ENCODE data around the gene CAPN11. TPM values are rescaled to one million over a fixed set of nuclear protein-coding genes. Genes with fewer than 3 reads are reported as not detected.
A peak's percentile ranks its signal among the peaks of the same experiment; 100 is the strongest.

Gene CAPN11
- total and polyA plus RNA-seq, 4 experiments from 2014 or later, result not detected

- Histone ChIP-seq H3K9me3 (ENCODE audit: control insufficient read depth in 1 of 2, low read length in 2 of 2) (no peaks in the 10 kb centered on the region), H3K27me3 (ENCODE audit: insufficient read depth, low read length) (no peaks in the 10 kb centered on the region), H3K27ac (ENCODE audit: low read depth, low read length) (no peak overlapping the region), H3K36me3 (ENCODE audit: insufficient read depth, low read length) (peaks cover 13% of the 10 kb centered on the region), H3K4me3 (ENCODE audit: low read length in 2 of 2) (no peak overlapping the region), H3K4me1 (ENCODE audit: insufficient read depth, low read length) (peaks cover 16% of the 10 kb centered on the region)
- Mint-ChIP-seq H3K27me3 (peaks cover 0 to 2% of the 10 kb centered on the region in 2 donors), H3K27ac (no peak overlapping the region), H3K4me3 (no peak overlapping the region), H3K36me3 (peaks cover 8 to 18% of the 10 kb centered on the region in 2 donors), H3K4me1 (peaks cover 5 to 12% (median 9%) of the 10 kb centered on the region in 4 donors), H3K9me3 (no peaks in the 10 kb centered on the region)
- intact Hi-C loops (cut with micrococcal nuclease), result no loop called here
- DNase-seq, result no peak
- CTCF ChIA-PET (ENCODE audit: partially characterized antibody), result interaction anchor here (1.3 to 3.9 kb wide), 2 partner anchors 31 to 55 kb away, joined by 3 to 47 read pairs; no protein-coding TSS in a partner anchor
- POLR2A ChIA-PET (ENCODE audit: partially characterized antibody), result no interaction called here
Measured at GRCh38 chr6:44152533-44152932, 6.1 kb upstream of the CAPN11 start.

GRCh38 chr6:44154067-44154466 is 4.6 kb upstream of the CAPN11 start:
- Histone ChIP-seq H3K36me3 (ENCODE audit: insufficient read depth, low read length) (peaks cover under 1% of the 10 kb centered on the region), H3K4me1 (ENCODE audit: insufficient read depth, low read length) (peaks cover 16% of the 10 kb centered on the region), H3K27ac (ENCODE audit: low read depth, low read length) (no peak overlapping the region), H3K9me3 (ENCODE audit: control insufficient read depth in 1 of 2, low read length in 2 of 2) (no peaks in the 10 kb centered on the region), H3K27me3 (ENCODE audit: insufficient read depth, low read length) (no peaks in the 10 kb centered on the region), H3K4me3 (ENCODE audit: low read length in 2 of 2) (no peak overlapping the region)
- ChIA-PET CTCF (ENCODE audit: partially characterized antibody) (interaction anchor here (0.7 to 3.9 kb wide), 3 partner anchors 32 to 76 kb away, joined by 3 to 47 read pairs (median 3); no protein-coding TSS in a partner anchor), POLR2A (ENCODE audit: partially characterized antibody) (interaction anchor here (0.9 kb wide), 1 partner anchor 10 kb away, joined by 3 read pairs; no protein-coding TSS in a partner anchor)
- no peaks in the 10 kb centered on the region for H3K9me3 Mint-ChIP-seq
- peaks cover 2 to 8% of the 10 kb centered on the region in 2 donors for H3K36me3 Mint-ChIP-seq
- peaks cover 0 to 4% of the 10 kb centered on the region in 2 donors for H3K27me3 Mint-ChIP-seq
- H3K4me3 Mint-ChIP-seq, result no peak overlapping the region
- DNase-seq, result no peak
- H3K4me1 Mint-ChIP-seq, result peaks cover 5 to 12% (median 9%) of the 10 kb centered on the region in 4 donors
- intact Hi-C loops (cut with micrococcal nuclease), result no loop called here
- no peak overlapping the region for H3K27ac Mint-ChIP-seq

DNA sequence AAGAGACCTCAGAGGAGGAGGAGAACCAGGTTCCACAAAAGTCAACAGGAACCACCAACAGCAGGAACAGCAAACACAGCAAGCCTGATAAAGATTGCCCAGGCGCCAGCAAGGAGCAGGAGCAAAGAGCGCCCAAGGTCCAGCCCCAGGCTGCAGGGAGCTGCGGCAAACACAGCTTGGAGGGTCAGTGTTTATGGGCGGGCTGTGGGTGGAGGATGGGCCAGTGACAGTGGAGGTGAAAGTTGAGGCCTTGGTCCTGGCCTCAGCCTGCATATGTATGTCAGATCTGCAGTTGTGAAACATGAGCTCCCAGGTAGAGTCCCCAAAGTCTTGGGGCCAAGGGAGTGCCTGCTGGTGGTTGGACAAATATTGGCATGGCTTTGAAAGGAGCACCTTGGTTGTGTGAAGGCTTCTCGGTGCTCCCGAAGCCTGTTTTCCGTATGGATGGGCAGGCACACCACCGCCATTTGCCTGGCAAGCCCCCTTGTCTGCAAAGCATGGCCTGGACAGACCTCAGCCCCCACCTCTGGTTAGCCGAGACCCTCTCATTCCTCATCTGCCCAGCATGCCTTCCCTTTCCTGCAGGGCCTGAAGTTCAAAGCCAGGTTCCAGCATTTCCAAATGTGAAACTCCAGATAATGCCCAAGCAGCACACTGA is 2.0 kb upstream of the CAPN11 start:
- Mint-ChIP-seq H3K9me3 (no peaks in the 10 kb centered on the region), H3K36me3 (peaks cover 0 to 3% of the 10 kb centered on the region in 2 donors), H3K4me1 (peaks cover 2 to 5% (median 5%) of the 10 kb centered on the region in 4 donors), H3K27me3 (peaks cover under 1 to 4% of the 10 kb centered on the region in 2 donors), H3K27ac (peak overlapping the region in 1 of 7 donors; percentile 73), H3K4me3 (no peak overlapping the region)
- POLR2A ChIA-PET (ENCODE audit: partially characterized antibody), result no interaction called here
- no peaks in the 10 kb centered on the region for H3K36me3 ChIP-seq (ENCODE audit: insufficient read depth, low read length)
- no peak for DNase-seq
- CTCF ChIA-PET (ENCODE audit: partially characterized antibody), result interaction anchor here (0.9 kb wide), 1 partner anchor 58 kb away, joined by 3 read pairs; no protein-coding TSS in a partner anchor
- H3K27ac ChIP-seq (ENCODE audit: low read depth, low read length), result no peak overlapping the region
- H3K4me1 ChIP-seq (ENCODE audit: insufficient read depth, low read length), result peaks cover 12% of the 10 kb centered on the region
- no peak overlapping the region for H3K4me3 ChIP-seq (ENCODE audit: low read length in 2 of 2)
- no peaks in the 10 kb centered on the region for H3K9me3 ChIP-seq (ENCODE audit: control insufficient read depth in 1 of 2, low read length in 2 of 2)
- intact Hi-C loops (cut with micrococcal nuclease), result no loop called here
- H3K27me3 ChIP-seq (ENCODE audit: insufficient read depth, low read length), result no peaks in the 10 kb centered on the region

- Mint-ChIP-seq H3K4me3 (no peak overlapping the region), H3K9me3 (no peaks in the 10 kb centered on the region), H3K27me3 (peaks cover 4% of the 10 kb centered on the region in 2 donors), H3K36me3 (peaks cover 0 to 3% of the 10 kb centered on the region in 2 donors), H3K27ac (no peak overlapping the region), H3K4me1 (peaks cover 0 to 5% (median 3%) of the 10 kb centered on the region in 4 donors)
- no peak for DNase-seq
- no peak overlapping the region for H3K4me3 ChIP-seq (ENCODE audit: low read length in 2 of 2)
- ChIA-PET POLR2A (ENCODE audit: partially characterized antibody) (no interaction called here), CTCF (ENCODE audit: partially characterized antibody) (interaction anchor here (0.9 kb wide), 1 partner anchor 59 kb away, joined by 3 read pairs; no protein-coding TSS in a partner anchor)
- no peak overlapping the region for H3K27ac ChIP-seq (ENCODE audit: low read depth, low read length)
- intact Hi-C loops (cut with micrococcal nuclease), result no loop called here
- no peaks in the 10 kb centered on the region for H3K9me3 ChIP-seq (ENCODE audit: control insufficient read depth in 1 of 2, low read length in 2 of 2)
- no peaks in the 10 kb centered on the region for H3K27me3 ChIP-seq (ENCODE audit: insufficient read depth, low read length)
- no peaks in the 10 kb centered on the region for H3K36me3 ChIP-seq (ENCODE audit: insufficient read depth, low read length)
- H3K4me1 ChIP-seq (ENCODE audit: insufficient read depth, low read length), result peaks cover 7% of the 10 kb centered on the region
Measured at GRCh38 chr6:44157152-44157521, 1.5 kb upstream of the CAPN11 start.

GRCh38 chr6:44161997-44162338 is 3.3 kb downstream of the CAPN11 start:
- Mint-ChIP-seq H3K36me3 (no peaks in the 10 kb centered on the region), H3K9me3 (no peaks in the 10 kb centered on the region), H3K4me3 (no peak overlapping the region), H3K27me3 (peaks cover 16 to 32% of the 10 kb centered on the region in 2 donors), H3K4me1 (no peaks in the 10 kb centered on the region), H3K27ac (no peak overlapping the region)
- ChIA-PET POLR2A (ENCODE audit: partially characterized antibody) (no interaction called here), CTCF (ENCODE audit: partially characterized antibody) (interaction anchor here (1.0 to 4.6 kb wide), 3 partner anchors 11 to 177 kb away, joined by 3 to 21 read pairs (median 5); no protein-coding TSS in a partner anchor)
- Histone ChIP-seq H3K27me3 (ENCODE audit: insufficient read depth, low read length) (no peaks in the 10 kb centered on the region), H3K4me3 (ENCODE audit: low read length in 2 of 2) (no peak overlapping the region), H3K36me3 (ENCODE audit: insufficient read depth, low read length) (no peaks in the 10 kb centered on the region), H3K27ac (ENCODE audit: low read depth, low read length) (no peak overlapping the region), H3K4me1 (ENCODE audit: insufficient read depth, low read length) (no peaks in the 10 kb centered on the region), H3K9me3 (ENCODE audit: control insufficient read depth in 1 of 2, low read length in 2 of 2) (no peaks in the 10 kb centered on the region)
- intact Hi-C loops (cut with micrococcal nuclease), result no loop called here
- no peak for DNase-seq

GRCh38 chr6:44162876-44163625 is 4.4 kb downstream of the CAPN11 start:
- POLR2A ChIA-PET (ENCODE audit: partially characterized antibody), result no interaction called here
- H3K27ac Mint-ChIP-seq, result no peak overlapping the region
- H3K36me3 Mint-ChIP-seq, result no peaks in the 10 kb centered on the region

DNA sequence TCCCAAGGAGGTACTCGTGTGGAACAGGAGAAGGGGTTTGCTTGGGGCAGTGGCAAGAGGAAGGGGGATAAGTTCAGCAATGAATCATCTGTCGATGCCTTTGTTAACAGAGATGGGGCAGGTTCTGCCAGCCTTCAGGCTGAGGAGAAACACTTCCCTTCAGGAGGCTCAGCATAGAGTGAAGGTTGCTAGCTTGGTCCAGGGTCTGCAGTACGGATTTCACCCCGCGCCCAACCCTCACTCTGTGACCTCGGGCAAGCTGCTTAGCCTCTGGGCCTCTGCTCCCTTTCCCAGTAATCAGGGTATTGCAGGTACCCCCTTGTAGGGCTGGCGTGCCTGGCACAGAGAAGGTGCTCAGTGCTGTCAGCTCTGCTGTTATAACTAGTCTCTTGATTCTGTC is 7.5 kb downstream of the CAPN11 start:
- Mint-ChIP-seq H3K4me3 (no peak overlapping the region), H3K27ac (peak overlapping the region in 2 of 7 donors; percentile 20 to 48), H3K27me3 (peaks cover 16 to 33% of the 10 kb centered on the region in 2 donors), H3K9me3 (no peaks in the 10 kb centered on the region), H3K36me3 (no peaks in the 10 kb centered on the region), H3K4me1 (no peaks in the 10 kb centered on the region)
- no peaks in the 10 kb centered on the region for H3K27me3 ChIP-seq (ENCODE audit: insufficient read depth, low read length)
- CTCF ChIA-PET (ENCODE audit: partially characterized antibody), result no interaction called here
- no peaks in the 10 kb centered on the region for H3K36me3 ChIP-seq (ENCODE audit: insufficient read depth, low read length)
- no peaks in the 10 kb centered on the region for H3K9me3 ChIP-seq (ENCODE audit: control insufficient read depth in 1 of 2, low read length in 2 of 2)
- H3K27ac ChIP-seq (ENCODE audit: low read depth, low read length), result no peak overlapping the region
- H3K4me1 ChIP-seq (ENCODE audit: insufficient read depth, low read length), result no peaks in the 10 kb centered on the region
- no peak overlapping the region for H3K4me3 ChIP-seq (ENCODE audit: low read length in 2 of 2)
- DNase-seq, result no peak
- POLR2A ChIA-PET (ENCODE audit: partially characterized antibody), result no interaction called here
- intact Hi-C loops (cut with micrococcal nuclease), result no loop called here

More at GRCh38 chr6:44162876-44163625, 4.4 kb downstream of the CAPN11 start:
- Histone ChIP-seq H3K4me1 (ENCODE audit: insufficient read depth, low read length) (no peaks in the 10 kb centered on the region), H3K27me3 (ENCODE audit: insufficient read depth, low read length) (no peaks in the 10 kb centered on the region), H3K9me3 (ENCODE audit: control insufficient read depth in 1 of 2, low read length in 2 of 2) (no peaks in the 10 kb centered on the region), H3K27ac (ENCODE audit: low read depth, low read length) (no peak overlapping the region), H3K4me3 (ENCODE audit: low read length in 2 of 2) (no peak overlapping the region), H3K36me3 (ENCODE audit: insufficient read depth, low read length) (no peaks in the 10 kb centered on the region)
- H3K9me3 Mint-ChIP-seq, result no peaks in the 10 kb centered on the region
- CTCF ChIA-PET (ENCODE audit: partially characterized antibody), result interaction anchor here (0.5 to 4.6 kb wide), 3 partner anchors 10 to 130 kb away, joined by 3 to 21 read pairs (median 3); no protein-coding TSS in a partner anchor
- intact Hi-C loops (cut with micrococcal nuclease), result no loop called here
- DNase-seq, result no peak
- peaks cover 16 to 30% of the 10 kb centered on the region in 2 donors for H3K27me3 Mint-ChIP-seq
- no peak overlapping the region for H3K4me3 Mint-ChIP-seq
- no peaks in the 10 kb centered on the region for H3K4me1 Mint-ChIP-seq

Measured in CD4-positive, alpha-beta memory T cell (primary cell).